Ovary (tissue), 9 donors: Measurements from ENCODE around the gene PSIP1. TPM values are rescaled to one million over a fixed set of nuclear protein-coding genes. Genes with fewer than 3 reads are reported as not detected.

Experiments used
- DNase-seq, 5 donors: peaks; one replicate each; pipeline ENCODE4 v3.0.0-alpha.2; 2019 to 2020
- H3K27ac ChIP-seq, 2 donors: fragments of 200-600 bp; one replicate each; pipeline versions ENCODE4 v1.5.1 to v1.8.0; 2019 to 2022
- H3K27me3 ChIP-seq: fragments of 200-600 bp; one replicate; pipeline ENCODE4 v1.8.0; 2022
- H3K36me3 ChIP-seq: fragments of 200-600 bp; sonication (generic); one replicate; pipeline ENCODE4 v1.5.1; 2019
- H3K4me1 ChIP-seq: one replicate; pipeline ENCODE4 v1.8.1; 2013; ENCODE audit warnings: mild to moderate bottlenecking, moderate library complexity; ENCODE audit not compliant: insufficient read depth
- H3K4me3 ChIP-seq: fragments of 200-600 bp; sonication (generic); one replicate; pipeline ENCODE4 v1.5.1; 2017
- H3K9me3 ChIP-seq, 2 donors: fragments of 200-600 bp in 1 of 2; sonication (generic) in 1 of 2; one replicate each; pipeline versions ENCODE4 v1.5.1 to v1.8.1; 2013 to 2019; ENCODE audit warnings: mild to moderate bottlenecking in 1 of 2, moderate library complexity in 1 of 2
- CTCF ChIP-seq, 3 donors: fragments of 450-650 bp in 2 of 3; fragments of 200-600 bp in 1 of 3; IDR thresholded peaks; one replicate each; pipeline versions ENCODE4 v1.5.1 to v1.8.0; 2016 to 2022; ENCODE audit warnings: antibody characterized with exemption in 3 of 3, mild to moderate bottlenecking in 1 of 3
- EP300 ChIP-seq: sonication (generic); formaldehyde crosslinking; IDR thresholded peaks from one replicate; pipeline ENCODE4 v1.6.1; 2017; ENCODE audit warnings: antibody characterized with exemption
- POLR2A ChIP-seq: fragments of 450-650 bp; IDR thresholded peaks from one replicate; pipeline ENCODE4 v1.6.1; 2017; ENCODE audit warnings: antibody characterized with exemption, mild to moderate bottlenecking, moderate library complexity
- WGBS, 3 donors: extraction: QIAGEN DNeasy Blood & Tissue Kit in 1 of 3; methylation state at CpG; one replicate each; pipeline versions ENCODE4 v1.1.5 to v1.1.7; 2013 to 2017; 5-methylcytosine and 5-hydroxymethylcytosine counted together
- intact Hi-C, 4 donors: fragments of 100-400 bp; cut with DNase I; formaldehyde crosslinking; loops; one replicate each; pipeline versions ENCODE4 v1.11.0 to v1.15.1; 2022 to 2023
- polyA plus RNA-seq, 2 donors: library from polyadenylated mRNA; stranded (reverse); fragments of 200-250 nt in 1 of 2; fragments of 350-450 nt in 1 of 2; fragmentation: Illumina TruSeq in 1 of 2; extraction: RNeasy Lipid Tissue Mini Kit (QIAGEN cat#74804) in 1 of 2; gene quantifications; one replicate each; pipeline ENCODE4 v1.2.3, GENCODE V29; 2013 to 2014
- total RNA-seq, 7 donors: library from RNA; depleted of rRNA in 2 of 7; stranded (reverse); fragments of >200 nt in 2 of 7; fragmentation: NEBNext Ultra II Directional in 3 of 7; extraction: Animal tissue kit (Norgen Biotek cat#: 25700) in 3 of 7; gene quantifications; one replicate each; pipeline versions ENCODE4 v1.1.0 to v1.2.4, GENCODE V29; 2016 to 2023
- donor health status: DM: no; HTN: no; CAD: no; lungs with moderate emphysema.
- donor health status: DM: no; HTN: no; CAD: no.
- donor health status: Bipolar disorder and iron deficiency.
- donor health status: DM: yes; HTN: yes; CAD: no.
- donor health status: DM: no; HTN: no; CAD: no.
- donor health status: DM: yes; HTN: yes; CAD: no.

Gene PSIP1
- total and polyA plus RNA-seq, 9 donors = 69.5 to 104 (median 81.2) TPM

GRCh38 chr9:15485836-15486666 is 24.7 kb downstream of the PSIP1 start:
- 48 to 57% (median 49%) methylated on average over 2 of the region's 2 CpGs for whole genome bisulfite sequencing, 3 donors
- no peak overlapping the region for H3K27ac ChIP-seq
- H3K27me3 ChIP-seq = no peaks in the 10 kb centered on the region
- H3K36me3 ChIP-seq = no peaks in the 10 kb centered on the region
- no peak for DNase-seq
- TF ChIP-seq POLR2A (no peak), EP300 (no peak), CTCF (IDR thresholded peaks at IDR 0.05) (peak in 1 of 3 donors; percentile 23)
- H3K4me1 ChIP-seq = no peaks in the 10 kb centered on the region
- intact Hi-C loops = no loop called here
- H3K4me3 ChIP-seq = no peak overlapping the region
- H3K9me3 ChIP-seq = no peaks in the 10 kb centered on the region

GRCh38 chr9:15484802-15485201 is 26.0 kb downstream of the PSIP1 start:
- H3K36me3 ChIP-seq = no peaks in the 10 kb centered on the region
- no peak overlapping the region for H3K4me3 ChIP-seq
- H3K4me1 ChIP-seq = peaks cover 1% of the 10 kb centered on the region
- H3K9me3 ChIP-seq = no peaks in the 10 kb centered on the region
- intact Hi-C loops = no loop called here
- 92 to 97% (median 93%) methylated on average over 6 of the region's 6 CpGs for WGBS, 3 donors
- H3K27ac ChIP-seq = no peak overlapping the region
- DNase-seq = no peak
- TF ChIP-seq CTCF (IDR thresholded peaks at IDR 0.05) (no peak), POLR2A (no peak), EP300 (no peak)
- no peaks in the 10 kb centered on the region for H3K27me3 ChIP-seq

GRCh38 chr9:15482146-15482545 is 28.6 kb downstream of the PSIP1 start:
- no peak overlapping the region for H3K27ac ChIP-seq
- TF ChIP-seq EP300 (no peak), CTCF (IDR thresholded peaks at IDR 0.05) (no peak), POLR2A (no peak)
- H3K4me3 ChIP-seq = no peak overlapping the region
- no peak for DNase-seq
- peaks cover 1% of the 10 kb centered on the region for H3K4me1 ChIP-seq
- intact Hi-C loops = no loop called here
- WGBS, 3 donors = 56 to 77% (median 65%) methylated on average over 1 of the region's 1 CpG
- no peaks in the 10 kb centered on the region for H3K27me3 ChIP-seq
- H3K9me3 ChIP-seq = no peaks in the 10 kb centered on the region
- H3K36me3 ChIP-seq = no peaks in the 10 kb centered on the region

- no peak overlapping the region for H3K27ac ChIP-seq
- WGBS, 3 donors = 55 to 79% (median 70%) methylated on average over 1 of the region's 1 CpG
- intact Hi-C loops = no loop called here
- H3K4me1 ChIP-seq = peaks cover 1% of the 10 kb centered on the region
- no peaks in the 10 kb centered on the region for H3K27me3 ChIP-seq
- DNase-seq = no peak
- H3K36me3 ChIP-seq = no peaks in the 10 kb centered on the region
- no peaks in the 10 kb centered on the region for H3K9me3 ChIP-seq
- TF ChIP-seq EP300 (no peak), POLR2A (no peak), CTCF (IDR thresholded peaks at IDR 0.05) (no peak)
- H3K4me3 ChIP-seq = no peak overlapping the region
Observed at GRCh38 chr9:15480028-15480427, 30.7 kb downstream of the PSIP1 start.
